Nephron (organoid): ENCODE results near the gene IQCF2.

ENCODE experiments used
- H3K27ac Mint-ChIP-seq, 3 experiments: 2 replicates each; pipeline ENCODE4 v1.8.0; 2020; ENCODE audit warnings: mixed read lengths in 3 of 3, mild to moderate bottlenecking in 2 of 3, moderate library complexity in 1 of 3
- H3K27me3 Mint-ChIP-seq: 2 replicates; pipeline ENCODE4 v1.8.0; 2021; ENCODE audit warnings: low read depth, mild to moderate bottlenecking, moderate library complexity, mixed read lengths
- H3K36me3 Mint-ChIP-seq: 2 replicates; pipeline ENCODE4 v1.8.0; 2020; ENCODE audit warnings: low read depth, mixed read lengths
- H3K4me1 Mint-ChIP-seq: 2 replicates; pipeline ENCODE4 v1.8.0; 2020; ENCODE audit warnings: mixed read lengths
- H3K4me3 Mint-ChIP-seq, 3 experiments: 2 replicates each; pipeline ENCODE4 v1.8.0; 2020; ENCODE audit warnings: mild to moderate bottlenecking in 3 of 3, mixed read lengths in 3 of 3, moderate library complexity in 2 of 3
- H3K9me3 Mint-ChIP-seq: 2 replicates; pipeline ENCODE4 v1.8.0; 2020; ENCODE audit warnings: mixed read lengths
- TF ChIP-seq, protein P1 (sequence below), 3 experiments: fragments of 200-600 bp; sonication (generic); IDR thresholded peaks; one replicate each; pipeline ENCODE4 v1.5.0; 2021; ENCODE audit warnings: antibody characterized with exemption in 3 of 3; ENCODE audit not compliant: unreplicated experiment in 3 of 3

Gene IQCF2

DNA sequence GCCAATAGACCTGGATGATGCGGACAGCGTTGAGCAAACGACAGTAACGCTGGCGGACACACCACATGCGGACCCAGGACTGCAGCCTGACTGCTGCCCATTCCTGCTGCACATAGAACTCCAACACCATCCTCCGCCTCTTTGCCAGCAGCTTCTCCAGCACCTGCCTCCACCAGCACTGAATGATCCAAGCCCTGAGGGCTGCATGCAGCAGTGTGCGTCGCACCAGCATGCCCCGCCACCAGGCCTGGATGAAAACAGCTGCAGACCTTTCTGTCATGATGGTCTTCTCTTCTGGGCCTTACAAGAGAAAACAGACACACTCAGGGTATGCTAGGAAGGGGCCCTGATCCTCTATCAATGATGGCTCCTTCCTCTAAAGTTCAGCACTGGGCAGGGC lies 12.5 kb downstream of the IQCF2 start:
- Mint-ChIP-seq H3K36me3 (no peaks in the 10 kb centered on the region), H3K4me3 (no peak overlapping the region), H3K27ac (no peak overlapping the region), H3K4me1 (no peaks in the 10 kb centered on the region), H3K9me3 (no peaks in the 10 kb centered on the region), H3K27me3 (peaks cover 17% of the 10 kb centered on the region)
- TF ChIP-seq, protein P1, sequence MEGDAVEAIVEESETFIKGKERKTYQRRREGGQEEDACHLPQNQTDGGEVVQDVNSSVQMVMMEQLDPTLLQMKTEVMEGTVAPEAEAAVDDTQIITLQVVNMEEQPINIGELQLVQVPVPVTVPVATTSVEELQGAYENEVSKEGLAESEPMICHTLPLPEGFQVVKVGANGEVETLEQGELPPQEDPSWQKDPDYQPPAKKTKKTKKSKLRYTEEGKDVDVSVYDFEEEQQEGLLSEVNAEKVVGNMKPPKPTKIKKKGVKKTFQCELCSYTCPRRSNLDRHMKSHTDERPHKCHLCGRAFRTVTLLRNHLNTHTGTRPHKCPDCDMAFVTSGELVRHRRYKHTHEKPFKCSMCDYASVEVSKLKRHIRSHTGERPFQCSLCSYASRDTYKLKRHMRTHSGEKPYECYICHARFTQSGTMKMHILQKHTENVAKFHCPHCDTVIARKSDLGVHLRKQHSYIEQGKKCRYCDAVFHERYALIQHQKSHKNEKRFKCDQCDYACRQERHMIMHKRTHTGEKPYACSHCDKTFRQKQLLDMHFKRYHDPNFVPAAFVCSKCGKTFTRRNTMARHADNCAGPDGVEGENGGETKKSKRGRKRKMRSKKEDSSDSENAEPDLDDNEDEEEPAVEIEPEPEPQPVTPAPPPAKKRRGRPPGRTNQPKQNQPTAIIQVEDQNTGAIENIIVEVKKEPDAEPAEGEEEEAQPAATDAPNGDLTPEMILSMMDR (IDR thresholded peaks at IDR 0.05; ENCODE audit: unreplicated experiment in 3 of 3), result no peak

DNA sequence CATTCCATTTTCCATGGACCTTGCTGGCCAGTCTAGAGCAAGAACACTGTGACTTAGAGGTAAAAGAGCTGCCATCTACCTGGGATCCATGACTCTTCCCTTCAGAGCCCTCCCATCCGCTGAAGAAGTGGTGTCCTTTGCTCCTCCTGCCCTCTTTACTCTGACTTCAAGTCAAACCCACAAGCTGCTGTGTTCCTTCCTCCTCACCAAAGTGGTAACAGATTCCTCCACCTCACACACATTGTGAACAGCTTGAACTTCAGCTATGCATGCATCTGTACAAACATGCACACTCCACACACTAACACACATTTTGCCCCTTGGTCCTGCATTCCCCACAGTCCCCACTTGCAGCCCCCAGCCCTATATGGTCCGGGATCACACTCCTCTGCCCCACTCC lies 13.0 kb downstream of the IQCF2 start:
- TF ChIP-seq, protein P1 (IDR thresholded peaks at IDR 0.05; ENCODE audit: unreplicated experiment in 3 of 3), result no peak
- H3K9me3 Mint-ChIP-seq, result no peaks in the 10 kb centered on the region
- no peak overlapping the region for H3K4me3 Mint-ChIP-seq
- no peaks in the 10 kb centered on the region for H3K36me3 Mint-ChIP-seq
- H3K4me1 Mint-ChIP-seq, result no peaks in the 10 kb centered on the region
- no peak overlapping the region for H3K27ac Mint-ChIP-seq
- H3K27me3 Mint-ChIP-seq, result peaks cover 15% of the 10 kb centered on the region

DNA sequence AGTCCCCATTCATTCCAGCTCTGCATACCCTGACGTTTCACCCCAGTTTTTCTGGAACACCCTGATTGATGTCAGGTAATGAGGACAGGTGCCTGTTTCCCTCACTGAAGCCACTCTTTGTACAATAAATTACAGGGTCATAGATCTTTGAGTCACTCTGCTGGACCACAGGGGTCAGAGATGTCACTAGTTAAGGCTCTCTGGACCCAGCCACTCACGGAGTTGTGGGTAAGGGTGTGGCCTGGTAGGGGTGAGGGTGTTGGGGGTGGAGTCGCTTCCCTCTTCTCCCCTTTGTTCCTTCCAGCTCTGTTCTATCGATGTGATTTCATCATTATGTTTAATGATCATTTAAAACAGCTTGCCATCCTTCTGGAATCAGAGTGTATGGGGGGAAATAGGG lies 13.5 kb downstream of the IQCF2 start:
- no peaks in the 10 kb centered on the region for H3K9me3 Mint-ChIP-seq

DNA sequence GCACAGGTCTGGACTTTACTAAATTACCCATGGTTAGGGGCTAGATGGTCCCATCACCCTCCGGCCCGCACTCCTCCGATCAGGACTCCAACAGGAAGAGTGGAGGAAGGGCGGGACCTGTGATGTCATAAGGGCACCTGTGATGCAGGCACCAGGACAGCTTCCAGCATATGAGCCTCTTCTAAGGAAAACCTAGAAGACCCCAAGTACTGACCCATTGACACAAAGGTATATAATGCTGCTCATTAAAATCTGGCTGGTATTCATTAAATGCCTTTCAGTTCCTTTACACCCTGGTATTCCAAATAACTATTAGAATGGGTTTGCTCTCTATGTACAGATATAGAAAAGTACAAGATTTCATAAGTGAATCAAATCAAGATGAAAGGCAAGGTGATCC lies 14.1 kb downstream of the IQCF2 start, which contains the start of gene IQCF5:
TSS of gene IQCF5 (minus strand) at position 101 of the 400 bp plus-strand sequence. CDS start at position 31, 70 bp downstream.
- Mint-ChIP-seq H3K4me3 (no peak within 1 kb of the TSS), H3K9me3 (no peaks in the 10 kb centered on the region)

More for the DNA sequence above, 13.5 kb downstream of the IQCF2 start:
- Mint-ChIP-seq H3K27ac (no peak overlapping the region), H3K27me3 (peaks cover 13% of the 10 kb centered on the region), H3K36me3 (no peaks in the 10 kb centered on the region), H3K4me1 (no peaks in the 10 kb centered on the region), H3K4me3 (no peak overlapping the region)
- TF ChIP-seq, protein P1 (IDR thresholded peaks at IDR 0.05; ENCODE audit: unreplicated experiment in 3 of 3), result no peak

DNA sequence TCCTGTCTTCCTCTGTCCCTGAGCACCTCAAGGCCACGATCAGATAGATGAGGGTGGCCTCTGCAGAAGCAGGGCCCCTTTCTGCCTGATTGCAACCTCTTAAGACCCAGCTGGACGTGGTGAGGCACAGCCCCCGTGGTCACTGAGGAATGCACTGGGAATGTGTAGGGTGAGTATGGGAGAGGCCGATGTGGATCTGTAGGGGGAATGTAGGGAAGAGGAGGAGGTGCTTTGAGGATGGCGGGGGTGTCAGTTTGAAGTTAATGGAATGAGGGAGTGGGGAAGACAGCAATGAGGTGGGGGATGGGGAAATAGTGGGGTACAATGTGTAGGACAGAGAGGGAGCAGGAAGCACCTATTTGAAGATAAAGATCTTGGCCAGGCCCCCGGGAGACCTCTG lies 14.8 kb downstream of the IQCF2 start:
- Mint-ChIP-seq H3K36me3 (no peaks in the 10 kb centered on the region), H3K27ac (no peak overlapping the region), H3K4me1 (no peaks in the 10 kb centered on the region), H3K4me3 (no peak overlapping the region), H3K9me3 (no peaks in the 10 kb centered on the region), H3K27me3 (peaks cover 13% of the 10 kb centered on the region)
- TF ChIP-seq, protein P1 (IDR thresholded peaks at IDR 0.05; ENCODE audit: unreplicated experiment in 3 of 3), result no peak

More for the DNA sequence above, 14.1 kb downstream of the IQCF2 start, which contains the start of gene IQCF5:
- Mint-ChIP-seq H3K4me1 (no peaks in the 10 kb centered on the region), H3K27ac (no peak within 1 kb of the TSS), H3K27me3 (peaks cover 13% of the 10 kb centered on the region), H3K36me3 (no peaks in the 10 kb centered on the region)
- TF ChIP-seq, protein P1 (IDR thresholded peaks at IDR 0.05; ENCODE audit: unreplicated experiment in 3 of 3), result no peak

DNA sequence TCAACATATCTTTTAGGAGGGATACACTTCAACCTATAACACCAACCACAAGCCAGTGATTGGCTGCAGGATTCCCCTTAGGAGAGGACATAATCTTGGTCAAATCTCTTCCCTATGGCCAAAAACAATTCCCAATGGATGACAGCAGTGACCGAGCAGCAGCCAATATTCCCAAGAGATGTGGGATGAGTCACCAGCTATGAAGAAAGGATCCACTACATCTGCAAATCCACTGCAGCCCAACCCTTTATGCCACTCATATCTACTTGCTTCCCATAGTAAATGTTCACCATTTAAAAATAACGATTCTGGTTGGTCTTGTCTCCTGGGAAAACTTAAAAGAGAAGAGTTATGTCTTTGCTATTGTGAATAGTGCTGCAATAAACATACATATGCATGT lies 18.5 kb downstream of the IQCF2 start:
- TF ChIP-seq, protein P1 (IDR thresholded peaks at IDR 0.05; ENCODE audit: unreplicated experiment in 3 of 3), result no peak
- no peaks in the 10 kb centered on the region for H3K4me1 Mint-ChIP-seq
- no peaks in the 10 kb centered on the region for H3K9me3 Mint-ChIP-seq
- no peak overlapping the region for H3K27ac Mint-ChIP-seq
- H3K36me3 Mint-ChIP-seq, result no peaks in the 10 kb centered on the region
- no peak overlapping the region for H3K4me3 Mint-ChIP-seq
- peaks cover 11% of the 10 kb centered on the region for H3K27me3 Mint-ChIP-seq
